Lung microvascular endothelial cell (primary cell): Measurements from ENCODE around the gene ATP11A. TPM values are rescaled to one million over a fixed set of nuclear protein-coding genes. Genes with fewer than 3 reads are reported as not detected.
A peak's percentile ranks its signal among the peaks of the same experiment; 100 is the strongest.

Experiments used
- DNase-seq, 2 donors: peaks; one replicate each; pipeline versions ENCODE4 v3.0.0 to v3.0.0-alpha.2; 2010; ENCODE audit warnings: low read depth in 2 of 2
- total RNA-seq: library from RNA; depleted of rRNA; stranded (reverse); fragments of >200 nt; gene quantifications from 2 replicates; pipeline ENCODE4 v1.2.1, GENCODE V29; 2014

ATP11A gene
- total RNA-seq, 1 donor from 2014 or later = 18.8 TPM

- DNase-seq = no peak
These were observed 201.9 kb downstream of the ATP11A start for GRCh38 chr13:112891477-112892401.

GRCh38 chr13:112892426-112893206 lies 202.8 kb downstream of the ATP11A start:
- DNase-seq = peak in 1 of 2 donors; percentile 46

GRCh38 chr13:112893207-112893569 lies 203.3 kb downstream of the ATP11A start:
- DNase-seq = no peak

- DNase-seq = peak in 1 of 2 donors; percentile 67
These were observed 204.0 kb downstream of the ATP11A start for GRCh38 chr13:112893570-112894422.

- no peak for DNase-seq
These were observed 204.5 kb downstream of the ATP11A start for GRCh38 chr13:112894423-112894672.

GRCh38 chr13:112894673-112895481 lies 205.0 kb downstream of the ATP11A start:
- no peak for DNase-seq

GRCh38 chr13:112895521-112896465 lies 206.0 kb downstream of the ATP11A start:
- no peak for DNase-seq

- DNase-seq = no peak
These were observed 207.1 kb downstream of the ATP11A start for GRCh38 chr13:112896736-112897602.

- DNase-seq = no peak
These were observed 207.7 kb downstream of the ATP11A start for GRCh38 chr13:112897603-112897955.

GRCh38 chr13:112897956-112898620 lies 208.2 kb downstream of the ATP11A start:
- DNase-seq = no peak

GRCh38 chr13:112898621-112899280 lies 208.9 kb downstream of the ATP11A start:
- no peak for DNase-seq

- DNase-seq = no peak
These were observed 209.7 kb downstream of the ATP11A start for GRCh38 chr13:112899281-112900225.

- DNase-seq = no peak
These were observed 210.4 kb downstream of the ATP11A start for GRCh38 chr13:112900226-112900600.

- DNase-seq = no peak
These were observed 210.9 kb downstream of the ATP11A start for GRCh38 chr13:112900691-112901091.

GRCh38 chr13:112902101-112902651 lies 212.3 kb downstream of the ATP11A start:
- no peak for DNase-seq

- no peak for DNase-seq
These were observed 212.8 kb downstream of the ATP11A start for GRCh38 chr13:112902669-112903068.
